Muscle layer of duodenum (tissue), 2 donors: ENCODE data around the gene PNPLA2.

Experiments used
- H3K27ac ChIP-seq: one replicate; pipeline ENCODE4 v1.7.0; 2013; ENCODE audit warnings: mild to moderate bottlenecking, low read length
- H3K27me3 ChIP-seq: one replicate; pipeline ENCODE4 v1.7.0; 2013; ENCODE audit warnings: low read depth, mild to moderate bottlenecking, control low read depth, low read length
- H3K36me3 ChIP-seq, 2 donors: one replicate each; pipeline ENCODE4 v1.7.0; 2013; ENCODE audit warnings: low read length in 2 of 2, control low read depth in 1 of 2, mild to moderate bottlenecking in 1 of 2; ENCODE audit not compliant: insufficient read depth in 2 of 2, control insufficient read depth in 1 of 2
- H3K4me1 ChIP-seq, 2 donors: one replicate each; pipeline ENCODE4 v1.7.0; 2013; ENCODE audit warnings: low read length in 2 of 2, mild to moderate bottlenecking in 2 of 2, control low read depth in 1 of 2, moderate library complexity in 1 of 2; ENCODE audit not compliant: insufficient read depth in 2 of 2, control insufficient read depth in 1 of 2
- H3K4me3 ChIP-seq, 2 donors: one replicate each; pipeline ENCODE4 v1.7.0; 2013; ENCODE audit warnings: low read length in 2 of 2, low read depth in 1 of 2, mild to moderate bottlenecking in 1 of 2
- H3K9me3 ChIP-seq, 2 donors: one replicate each; pipeline ENCODE4 v1.7.0; 2013; ENCODE audit warnings: low read length in 2 of 2, control low read depth in 1 of 2, mild to moderate bottlenecking in 1 of 2; ENCODE audit not compliant: control insufficient read depth in 1 of 2
- donor health status: healthy.

PNPLA2 gene

DNA sequence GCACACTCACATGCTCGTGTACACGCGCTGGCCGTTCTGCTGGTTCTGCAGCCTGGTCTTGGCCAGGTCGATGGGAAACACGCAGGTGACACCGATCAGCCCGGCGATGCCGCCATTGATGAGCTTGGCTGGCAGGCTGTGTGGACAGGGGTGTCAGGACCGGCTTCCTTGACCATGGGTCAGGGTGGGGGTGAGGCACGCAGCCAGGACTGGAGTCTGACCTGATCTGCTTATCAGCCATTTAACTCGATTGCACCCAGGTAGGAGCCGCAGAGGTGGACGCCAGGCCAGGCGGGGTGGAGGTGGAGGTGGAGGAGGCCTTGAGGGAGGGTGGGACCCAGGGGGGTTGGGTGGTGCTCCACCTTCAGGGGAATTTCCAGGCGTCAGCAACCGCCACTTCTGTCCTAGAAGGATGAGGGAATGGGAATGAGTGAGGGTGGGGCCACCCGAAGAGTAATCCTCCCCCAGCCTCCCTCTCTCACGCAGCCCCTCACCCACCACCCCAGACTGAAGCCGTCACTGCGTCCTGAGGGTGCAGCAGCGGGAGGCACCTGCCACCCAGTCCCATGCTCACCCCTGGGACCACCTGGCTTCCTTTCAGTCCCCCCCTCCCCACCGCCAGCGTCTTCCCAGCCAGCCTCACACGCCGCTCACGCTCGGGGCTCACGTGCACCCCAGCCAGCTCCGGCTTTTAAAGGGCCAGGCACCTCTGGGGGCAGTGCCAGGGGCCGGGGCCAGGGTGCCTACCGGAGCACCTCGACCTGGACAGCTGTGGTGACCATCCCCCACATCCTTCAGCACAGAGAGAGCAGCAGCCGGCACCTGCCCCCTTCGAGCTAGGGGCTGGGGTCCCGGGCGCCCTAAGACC, 23.7 kb upstream of the PNPLA2 start:
- Histone ChIP-seq H3K36me3 (peaks cover 0 to 21% of the 10 kb centered on the region in 2 donors), H3K4me1 (peaks cover 7 to 29% of the 10 kb centered on the region in 2 donors), H3K27ac (no peak overlapping the region), H3K4me3 (peak overlapping the region in 1 of 2 donors; percentile 88), H3K27me3 (no peaks in the 10 kb centered on the region), H3K9me3 (no peaks in the 10 kb centered on the region)

DNA sequence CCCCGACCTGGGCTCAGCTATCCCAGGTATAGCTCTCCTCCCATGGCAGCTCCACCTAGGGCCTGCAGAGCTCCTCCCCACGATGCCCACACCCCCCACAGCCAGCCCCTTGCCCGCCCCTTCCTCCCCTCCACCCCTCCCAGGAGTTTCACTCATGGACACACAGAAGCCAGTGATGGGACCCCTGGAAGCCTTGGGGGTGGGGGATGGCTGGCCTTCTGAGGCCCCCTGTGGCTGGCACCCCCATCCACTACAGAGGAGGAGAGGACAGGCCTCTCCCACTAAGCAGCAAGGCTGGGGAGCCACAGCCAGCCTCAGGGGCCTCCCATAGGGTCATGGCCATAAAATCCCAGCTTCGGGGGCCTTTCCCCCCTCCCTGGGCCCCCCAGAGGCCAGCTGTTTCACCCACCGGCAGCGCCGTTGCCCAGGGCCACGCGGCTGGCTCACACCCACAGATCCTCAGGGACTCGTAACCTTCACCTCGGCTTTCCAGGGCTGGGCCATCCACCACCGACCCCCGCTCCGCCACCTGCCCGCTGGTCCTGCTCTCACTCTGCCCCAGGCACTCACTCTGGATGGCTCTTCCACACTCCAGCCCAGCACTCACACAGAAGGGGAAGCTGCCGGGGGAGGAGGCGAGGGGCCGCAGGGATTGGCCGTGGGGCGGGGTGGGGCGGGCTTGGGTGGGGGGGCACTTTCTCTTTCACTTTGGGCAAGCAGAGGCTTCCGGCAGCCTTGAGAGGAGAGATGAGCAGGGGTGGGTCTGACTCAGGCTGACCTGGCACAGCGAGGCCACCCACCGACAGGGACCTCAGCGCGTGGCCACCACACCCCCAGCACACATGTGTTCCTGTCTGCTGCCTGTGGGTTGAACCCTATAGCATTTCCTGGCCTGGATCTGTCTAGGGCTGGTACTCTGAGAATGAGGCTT, 22.8 kb upstream of the PNPLA2 start:
- H3K27ac ChIP-seq = peak overlapping the region; percentile 85
- H3K4me3 ChIP-seq = peak overlapping the region; percentile 80 to 88
- no peaks in the 10 kb centered on the region for H3K9me3 ChIP-seq
- peaks cover 0 to 30% of the 10 kb centered on the region in 2 donors for H3K36me3 ChIP-seq
- H3K4me1 ChIP-seq = peaks cover 7 to 29% of the 10 kb centered on the region in 2 donors
- H3K27me3 ChIP-seq = no peaks in the 10 kb centered on the region

DNA sequence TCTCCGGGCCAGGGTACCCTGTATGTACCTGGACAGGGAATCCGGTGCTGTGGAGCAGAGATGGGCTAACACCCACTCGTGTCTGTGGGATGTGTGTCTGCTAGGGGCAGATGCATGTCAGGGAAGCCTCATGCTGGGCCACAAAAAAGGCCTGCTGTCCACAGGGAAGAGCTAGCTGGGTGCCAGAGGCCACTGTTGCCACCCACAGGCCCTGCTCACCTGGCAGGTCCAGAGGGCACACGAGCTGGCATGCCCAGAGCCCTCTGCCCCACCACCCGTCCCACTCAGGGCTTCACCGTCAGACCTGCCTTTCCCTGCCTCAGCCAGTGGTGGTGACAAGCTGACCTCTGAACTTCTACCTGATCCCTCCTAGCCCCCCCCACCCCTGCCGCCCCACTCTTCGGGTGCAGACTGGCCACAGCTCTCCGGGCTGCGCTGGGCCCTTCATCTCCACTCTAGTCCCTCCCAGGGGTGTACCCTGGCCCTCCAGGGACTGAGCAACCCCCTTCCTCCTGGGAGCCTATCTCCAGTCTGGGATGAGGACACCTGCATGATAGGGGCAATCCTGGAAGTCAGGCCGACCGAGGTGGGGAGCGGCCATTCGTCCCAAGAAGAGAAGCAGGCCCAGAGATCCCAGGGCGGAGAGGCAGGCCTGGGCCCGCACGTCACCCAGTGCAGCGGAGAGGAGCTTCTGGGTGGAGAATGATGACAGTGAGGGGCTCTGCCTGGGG, 22.0 kb upstream of the PNPLA2 start:
- H3K4me3 ChIP-seq = peak overlapping the region; percentile 80 to 88
- H3K27ac ChIP-seq = peak overlapping the region; percentile 85
- H3K4me1 ChIP-seq = peaks cover 7 to 29% of the 10 kb centered on the region in 2 donors
- no peaks in the 10 kb centered on the region for H3K9me3 ChIP-seq
- peaks cover 0 to 34% of the 10 kb centered on the region in 2 donors for H3K36me3 ChIP-seq
- H3K27me3 ChIP-seq = no peaks in the 10 kb centered on the region

DNA sequence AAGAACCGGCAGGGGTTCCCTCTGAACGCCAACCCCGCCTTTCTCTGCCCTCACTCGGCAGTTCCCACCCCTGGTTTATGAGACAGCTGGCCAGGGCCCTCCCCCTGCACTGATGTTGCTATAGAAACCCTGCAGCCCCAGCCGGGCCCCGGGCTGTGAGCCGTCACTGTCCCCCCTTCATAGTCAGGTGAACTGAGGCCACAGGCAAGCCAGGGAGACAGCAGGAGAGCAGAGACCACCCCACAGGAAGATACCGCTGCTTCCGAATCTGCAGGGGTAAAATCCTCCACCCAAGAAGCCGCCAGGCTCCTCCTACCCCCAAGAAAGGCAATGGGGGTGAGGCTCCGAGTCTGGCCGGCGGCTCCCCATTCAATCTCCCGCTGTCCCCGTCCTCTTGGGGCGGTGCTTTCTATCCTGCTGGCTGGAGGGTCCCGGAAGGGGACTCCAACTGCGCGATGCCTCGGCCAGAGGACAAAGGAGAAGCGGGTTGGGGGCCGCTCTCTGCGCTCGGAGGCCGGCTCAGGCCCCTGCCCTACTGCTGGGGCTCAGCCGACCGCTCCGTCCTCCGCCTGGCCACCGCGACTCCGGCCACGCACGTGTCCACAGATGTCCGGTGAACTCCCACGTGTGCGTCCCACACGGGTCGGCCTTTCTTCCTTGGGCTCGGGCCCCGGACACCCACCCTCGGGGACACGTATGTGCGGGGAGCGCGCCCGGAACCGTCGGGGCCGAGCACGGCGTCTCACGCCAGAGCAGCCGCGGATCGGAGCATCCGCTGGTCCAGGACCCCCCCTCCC, 21.2 kb upstream of the PNPLA2 start:
- peaks cover 0 to 31% of the 10 kb centered on the region in 2 donors for H3K36me3 ChIP-seq
- peak overlapping the region; percentile 85 for H3K27ac ChIP-seq
- H3K4me3 ChIP-seq = peak overlapping the region; percentile 80 to 88
- H3K4me1 ChIP-seq = peaks cover 7 to 29% of the 10 kb centered on the region in 2 donors
- no peaks in the 10 kb centered on the region for H3K27me3 ChIP-seq
- no peaks in the 10 kb centered on the region for H3K9me3 ChIP-seq

DNA sequence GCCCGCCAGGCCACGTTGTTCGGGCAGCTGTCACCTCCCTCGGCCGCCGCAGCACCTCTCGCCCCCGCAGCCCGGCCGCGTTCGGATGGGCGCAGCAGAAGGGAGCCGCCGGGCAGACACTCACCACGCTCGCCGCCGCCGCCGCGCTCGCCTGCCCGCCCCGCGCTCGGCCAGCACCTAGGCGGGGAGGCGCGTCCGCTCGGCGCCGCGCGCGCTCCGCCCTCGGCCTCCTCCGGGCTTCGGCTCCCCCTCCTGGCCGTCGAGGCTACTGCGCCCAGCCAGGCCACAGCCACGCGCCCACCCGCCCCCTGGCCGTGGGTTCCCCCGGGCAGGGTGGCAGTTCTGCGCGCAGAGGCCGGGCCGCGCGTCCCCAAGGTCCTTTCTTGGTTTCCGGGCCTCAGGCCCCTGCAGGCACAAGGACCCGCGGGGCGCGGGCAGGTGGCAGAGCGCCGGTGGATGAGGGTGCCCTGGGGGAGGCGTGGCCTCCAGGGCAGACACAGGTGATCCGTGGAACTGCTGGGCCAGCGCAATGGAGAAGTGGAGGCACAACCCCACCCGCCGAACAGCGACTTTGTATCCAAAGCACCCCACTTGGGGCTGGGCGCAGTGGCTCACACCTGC, 20.5 kb upstream of the PNPLA2 start, which contains the start of gene SLC25A22:
Gene SLC25A22 (minus strand): TSS at position 189 of the 621 bp plus-strand sequence. CDS start 3,275 bp downstream, outside the sequence.
- Histone ChIP-seq H3K4me3 (peak within 1 kb of the TSS; percentile 80 to 88), H3K36me3 (peaks cover 0 to 28% of the 10 kb centered on the region in 2 donors), H3K27ac (peak within 1 kb of the TSS; percentile 85), H3K4me1 (peaks cover 7 to 29% of the 10 kb centered on the region in 2 donors), H3K27me3 (no peaks in the 10 kb centered on the region), H3K9me3 (no peaks in the 10 kb centered on the region)

DNA sequence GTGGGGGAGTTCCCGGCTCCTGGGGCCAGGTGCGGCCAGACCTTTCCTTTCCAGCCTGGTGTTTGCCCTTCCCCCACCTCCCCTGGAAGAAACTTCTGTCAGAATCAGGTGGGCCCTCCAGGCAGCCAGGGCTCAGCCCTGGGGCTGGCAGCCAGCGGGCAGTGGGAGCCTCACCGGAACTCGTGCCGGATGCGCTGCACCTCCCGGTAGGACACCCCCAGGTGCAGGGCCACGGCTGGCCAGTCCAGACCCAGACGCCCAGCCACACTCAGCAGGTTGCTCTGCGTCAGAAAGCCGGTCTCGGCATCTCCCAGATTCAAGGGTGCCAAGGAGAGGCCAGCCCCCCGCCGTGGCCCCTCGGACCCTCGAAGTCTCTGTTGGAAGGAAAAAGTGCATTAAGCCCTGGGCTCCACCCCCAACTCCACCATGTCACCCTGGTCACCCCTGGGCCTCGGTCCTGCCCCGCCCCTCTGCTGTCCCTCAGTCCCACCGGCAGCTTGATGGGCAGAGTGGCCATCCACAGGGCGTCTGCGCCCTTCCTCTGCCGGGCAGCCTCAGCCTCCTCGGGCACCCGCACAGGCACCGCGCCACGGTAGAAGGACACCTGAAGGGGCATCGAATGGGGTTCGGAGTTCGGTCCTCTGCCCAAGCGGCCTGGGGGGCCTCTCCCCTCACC, 18.9 kb upstream of the PNPLA2 start:
- H3K9me3 ChIP-seq = no peaks in the 10 kb centered on the region
- peaks cover 11 to 34% of the 10 kb centered on the region in 2 donors for H3K4me1 ChIP-seq
- no peak overlapping the region for H3K4me3 ChIP-seq
- H3K36me3 ChIP-seq = peaks cover 0 to 26% of the 10 kb centered on the region in 2 donors
- no peaks in the 10 kb centered on the region for H3K27me3 ChIP-seq
- no peak overlapping the region for H3K27ac ChIP-seq

DNA sequence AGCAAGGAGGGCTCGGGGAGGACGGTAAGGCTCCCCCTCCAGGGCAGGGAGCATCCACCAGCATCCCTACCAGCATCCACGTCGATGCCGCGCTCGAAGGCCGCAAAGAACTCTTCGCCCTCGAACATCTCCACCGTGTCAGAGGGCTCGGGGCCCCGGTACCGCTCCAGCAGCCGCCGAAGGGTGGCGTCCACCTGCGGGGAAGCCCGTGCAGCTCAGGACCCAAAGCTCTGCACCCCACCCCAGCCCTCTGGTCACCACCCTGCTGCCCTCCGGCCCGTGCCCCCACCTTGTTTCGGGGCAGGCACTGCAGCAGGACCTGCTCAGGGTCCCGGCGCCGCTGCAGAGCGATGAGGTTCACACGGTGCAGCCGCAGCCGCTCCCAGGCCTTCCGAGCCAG, 18.2 kb upstream of the PNPLA2 start:
- Histone ChIP-seq H3K36me3 (peaks cover 0 to 26% of the 10 kb centered on the region in 2 donors), H3K27ac (no peak overlapping the region), H3K9me3 (no peaks in the 10 kb centered on the region), H3K27me3 (no peaks in the 10 kb centered on the region), H3K4me3 (no peak overlapping the region), H3K4me1 (peaks cover 11 to 30% of the 10 kb centered on the region in 2 donors)

DNA sequence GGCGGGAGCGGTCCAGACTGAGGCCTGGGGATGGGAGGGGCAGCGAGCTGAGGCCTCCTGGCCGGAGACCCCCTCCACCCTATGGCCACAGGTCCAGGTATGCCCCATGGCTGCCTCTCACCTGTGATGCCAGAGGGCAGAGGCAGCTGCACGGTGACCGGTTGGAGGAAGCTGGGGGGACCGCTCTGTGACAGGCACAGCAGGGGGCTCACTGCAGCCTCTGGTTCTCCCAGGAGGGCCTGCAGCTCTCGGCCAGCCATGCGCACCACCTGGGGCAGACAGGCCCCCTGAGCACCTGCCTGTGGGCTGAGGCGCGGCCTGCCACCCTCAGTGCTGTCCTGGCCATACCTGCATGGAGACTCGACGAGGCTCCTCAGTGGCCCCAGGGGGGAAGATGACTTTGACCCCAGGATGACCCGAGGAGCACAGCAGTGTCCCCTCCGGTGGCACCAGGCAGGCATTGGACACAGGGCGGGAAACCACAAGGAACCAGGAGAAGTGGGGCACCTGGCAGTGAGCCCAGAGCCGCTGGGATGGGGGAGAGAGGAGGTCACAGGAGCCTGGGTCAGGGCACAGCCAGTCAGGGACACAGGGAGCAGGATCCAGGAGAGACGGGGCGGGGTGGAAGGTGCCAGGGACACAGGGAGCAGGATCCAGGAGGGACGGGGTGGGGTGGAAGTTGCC, 17.5 kb upstream of the PNPLA2 start:
- H3K4me1 ChIP-seq = peaks cover 11 to 25% of the 10 kb centered on the region in 2 donors

DNA sequence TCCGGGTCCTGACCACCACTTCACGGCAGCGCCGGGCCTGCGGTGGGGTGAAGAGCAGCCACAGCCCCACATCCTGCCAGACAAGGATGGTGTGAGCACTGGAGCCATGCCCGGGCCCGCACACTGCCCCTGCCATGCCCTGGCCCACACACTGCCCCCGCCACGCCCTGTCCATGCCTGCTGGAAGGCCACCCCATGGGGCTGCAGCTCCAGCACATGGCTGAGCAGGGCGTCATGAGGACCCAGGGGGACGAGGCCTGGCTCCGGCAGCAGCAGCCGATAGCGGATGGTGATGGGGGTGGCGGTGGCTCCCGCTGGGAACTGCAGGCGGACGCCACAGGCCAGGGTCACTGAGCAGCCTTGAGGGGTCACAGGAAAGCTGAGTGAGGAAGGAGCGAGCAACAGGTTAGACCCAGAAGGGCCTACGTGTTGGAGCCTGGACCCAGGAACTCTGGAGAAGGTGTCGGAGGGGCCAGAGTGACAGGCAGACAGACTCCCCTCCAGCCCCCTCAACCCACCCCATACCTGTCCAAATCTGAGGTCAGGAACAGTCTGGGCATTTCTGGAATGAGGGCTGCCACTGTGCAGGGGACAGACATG, 16.6 kb upstream of the PNPLA2 start:
- H3K4me3 ChIP-seq = no peak overlapping the region
- no peak overlapping the region for H3K27ac ChIP-seq
- H3K4me1 ChIP-seq = peaks cover 4 to 16% of the 10 kb centered on the region in 2 donors
- no peaks in the 10 kb centered on the region for H3K27me3 ChIP-seq
- no peaks in the 10 kb centered on the region for H3K9me3 ChIP-seq
- peaks cover 0 to 26% of the 10 kb centered on the region in 2 donors for H3K36me3 ChIP-seq

More for the DNA sequence above, 17.5 kb upstream of the PNPLA2 start:
- H3K27ac ChIP-seq = no peak overlapping the region
- peaks cover 0 to 26% of the 10 kb centered on the region in 2 donors for H3K36me3 ChIP-seq
- no peak overlapping the region for H3K4me3 ChIP-seq
- H3K27me3 ChIP-seq = no peaks in the 10 kb centered on the region
- H3K9me3 ChIP-seq = no peaks in the 10 kb centered on the region
